Peyer's patch (tissue), 4 donors: ENCODE measurements around the gene RPS21. TPM values are rescaled to one million over a fixed set of nuclear protein-coding genes. Genes with fewer than 3 reads are reported as not detected.
A peak's percentile ranks its signal among the peaks of the same experiment; 100 is the strongest.

Experiments
- DNase-seq, 3 donors: peaks; one replicate each; pipeline ENCODE4 v3.0.0-alpha.2; 2017 to 2019
- H3K27ac ChIP-seq, 4 donors: fragments of 200-600 bp; sonication (generic); one replicate each; pipeline ENCODE4 v1.5.1; 2016 to 2019
- H3K27me3 ChIP-seq, 2 donors: fragments of 200-600 bp; sonication (generic); one replicate each; pipeline ENCODE4 v1.5.1; 2019
- H3K36me3 ChIP-seq, 3 donors: fragments of 200-600 bp; sonication (generic); one replicate each; pipeline ENCODE4 v1.5.1; 2016 to 2019
- H3K4me1 ChIP-seq, 4 donors: fragments of 200-600 bp; sonication (generic); one replicate each; pipeline ENCODE4 v1.5.1; 2016 to 2019
- H3K4me3 ChIP-seq, 4 donors: fragments of 200-600 bp; sonication (generic); 1 replicate in 3 of 4; 2 replicates in 1 of 4; pipeline ENCODE4 v1.5.1; 2016 to 2019; ENCODE audit warnings: mild to moderate bottlenecking in 1 of 4
- H3K9me3 ChIP-seq, 4 donors: fragments of 200-600 bp; sonication (generic); one replicate each; pipeline ENCODE4 v1.5.1; 2016 to 2019; ENCODE audit warnings: mild to moderate bottlenecking in 1 of 4
- CTCF ChIP-seq, 6 experiments: fragments of 450-650 bp in 4 of 6; fragments of 200-600 bp in 2 of 6; sonication (generic) in 1 of 6; IDR thresholded peaks; one replicate each; pipeline ENCODE4 v1.5.1; 2017 to 2019; ENCODE audit warnings: antibody characterized with exemption in 6 of 6, mild to moderate bottlenecking in 3 of 6, moderate library complexity in 1 of 6
- POLR2A ChIP-seq, 2 donors: fragments of 450-650 bp; IDR thresholded peaks; one replicate each; pipeline ENCODE4 v1.5.1; 2017; ENCODE audit warnings: antibody characterized with exemption in 2 of 2, mild to moderate bottlenecking in 2 of 2, moderate library complexity in 2 of 2
- total RNA-seq, 4 donors: library from RNA; depleted of rRNA; stranded (reverse); fragments of >200 nt; gene quantifications; one replicate each; pipeline ENCODE4 v1.1.0, GENCODE V29; 2016

RPS21 gene
- total RNA-seq, 4 donors from 2014 or later = 507 to 769 (median 622) TPM

DNA sequence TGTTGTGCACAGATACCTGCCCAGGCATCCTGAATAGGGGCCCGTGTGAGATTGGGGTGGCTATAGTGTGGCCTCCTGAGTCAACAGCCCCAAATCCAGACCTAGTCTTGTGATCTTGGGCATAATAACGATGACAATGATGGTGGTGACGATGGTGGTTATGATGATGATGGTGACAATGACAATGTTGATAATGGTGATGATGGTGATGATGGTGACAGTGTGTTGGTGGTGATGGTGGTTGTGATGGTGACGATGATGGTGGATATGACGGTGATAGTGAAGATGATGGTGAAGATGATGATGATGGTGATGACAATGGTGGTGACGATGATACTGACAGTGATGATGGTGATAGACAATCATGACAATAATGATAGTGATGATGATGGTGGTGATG is 5.1 kb upstream of the RPS21 start:
- Histone ChIP-seq H3K4me1 (peaks cover 0 to 30% (median 9%) of the 10 kb centered on the region in 4 donors), H3K27me3 (no peaks in the 10 kb centered on the region), H3K27ac (peak overlapping the region in 2 of 4 donors; percentile 49 to 64), H3K4me3 (no peak overlapping the region), H3K9me3 (no peaks in the 10 kb centered on the region), H3K36me3 (no peaks in the 10 kb centered on the region)
- TF ChIP-seq CTCF (IDR thresholded peaks at IDR 0.05) = no peak
- TF ChIP-seq POLR2A (IDR thresholded peaks at IDR 0.05) = no peak
- no peak for DNase-seq

GRCh38 chr20:62382306-62383198 is 4.4 kb upstream of the RPS21 start:
- Histone ChIP-seq H3K36me3 (no peaks in the 10 kb centered on the region), H3K27ac (peak overlapping the region in 1 of 4 donors; percentile 37), H3K9me3 (no peaks in the 10 kb centered on the region), H3K27me3 (no peaks in the 10 kb centered on the region), H3K4me1 (peaks cover 0 to 23% (median 10%) of the 10 kb centered on the region in 4 donors), H3K4me3 (no peak overlapping the region)
- DNase-seq = peak; percentile 83 to 94 (median 84)
- TF ChIP-seq CTCF (IDR thresholded peaks at IDR 0.05) (peak; percentile 79 to 94 (median 91)), POLR2A (IDR thresholded peaks at IDR 0.05) (peak in 1 of 2 donors; percentile 14)

- H3K4me3 ChIP-seq = peak overlapping the region; percentile 72 to 98 (median 84)
- peaks cover 0 to 14% (median 0%) of the 10 kb centered on the region in 3 donors for H3K36me3 ChIP-seq
- H3K27me3 ChIP-seq = no peaks in the 10 kb centered on the region
- no peak for DNase-seq
- H3K9me3 ChIP-seq = no peaks in the 10 kb centered on the region
- H3K4me1 ChIP-seq = peaks cover 0 to 23% (median 18%) of the 10 kb centered on the region in 4 donors
- peak overlapping the region; percentile 91 to 98 (median 95) for H3K27ac ChIP-seq
- TF ChIP-seq POLR2A (IDR thresholded peaks at IDR 0.05) (no peak), CTCF (IDR thresholded peaks at IDR 0.05) (no peak)
Measured at GRCh38 chr20:62387219-62387913, 463 bp downstream of the RPS21 start.

- Histone ChIP-seq H3K27ac (peak overlapping the region in 2 of 4 donors; percentile 91 to 97), H3K36me3 (peaks cover 0 to 21% (median 0%) of the 10 kb centered on the region in 3 donors)
Measured at GRCh38 chr20:62387933-62388635, 1.2 kb downstream of the RPS21 start.

More at GRCh38 chr20:62387933-62388635, 1.2 kb downstream of the RPS21 start:
- H3K27me3 ChIP-seq = no peaks in the 10 kb centered on the region
- no peak for DNase-seq
- H3K9me3 ChIP-seq = no peaks in the 10 kb centered on the region
- peak overlapping the region; percentile 72 to 98 (median 84) for H3K4me3 ChIP-seq
- TF ChIP-seq POLR2A (IDR thresholded peaks at IDR 0.05) = no peak
- no peak for TF ChIP-seq CTCF (IDR thresholded peaks at IDR 0.05)
- peaks cover 0 to 23% (median 16%) of the 10 kb centered on the region in 4 donors for H3K4me1 ChIP-seq
